Trophoblast cell (in vitro differentiated cells and primary cell): ENCODE results near the gene SUPT5H.

ENCODE experiments used
- DNase-seq, 2 donors: peaks; one replicate each; pipeline ENCODE4 v3.0.0-alpha.2; 2016
- H2AFZ ChIP-seq: 2 replicates; pipeline ENCODE4 v1.6.1; 2013; ENCODE audit warnings: low read length, moderate library complexity, mild to moderate bottlenecking; ENCODE audit not compliant: insufficient read depth, poor library complexity
- H2AK5ac ChIP-seq: 2 replicates; pipeline ENCODE4 v1.6.1; 2013; ENCODE audit warnings: mild to moderate bottlenecking, low read length
- H2BK120ac ChIP-seq: 2 replicates; pipeline ENCODE4 v1.6.1; 2013; ENCODE audit warnings: low read length, mild to moderate bottlenecking, moderate library complexity; ENCODE audit not compliant: insufficient read depth, poor library complexity
- H2BK12ac ChIP-seq: 2 replicates; pipeline ENCODE4 v1.6.1; 2013; ENCODE audit warnings: mild to moderate bottlenecking, low read length, moderate library complexity
- H2BK5ac ChIP-seq: 2 replicates; pipeline ENCODE4 v1.6.1; 2013; ENCODE audit warnings: low read length, low read depth, moderate library complexity, mild to moderate bottlenecking; ENCODE audit not compliant: poor library complexity
- H3K14ac ChIP-seq: 2 replicates; pipeline ENCODE4 v1.6.1; 2013; ENCODE audit warnings: mild to moderate bottlenecking, low read length
- H3K18ac ChIP-seq: 2 replicates; pipeline ENCODE4 v1.6.1; 2013; ENCODE audit warnings: mild to moderate bottlenecking, low read length
- H3K23ac ChIP-seq: 2 replicates; pipeline ENCODE4 v1.6.1; 2013; ENCODE audit warnings: low read length
- H3K27ac ChIP-seq: 2 replicates; pipeline ENCODE4 v1.5.1; 2013; ENCODE audit warnings: low read depth, mild to moderate bottlenecking, inconsistent platforms, low read length, moderate library complexity
- H3K27me3 ChIP-seq: 2 replicates; pipeline ENCODE4 v1.6.1; 2013; ENCODE audit warnings: inconsistent platforms, mild to moderate bottlenecking, low read length, moderate library complexity; ENCODE audit not compliant: insufficient read depth
- H3K36me3 ChIP-seq, 2 experiments: 1 replicate in 1 of 2; 2 replicates in 1 of 2; pipeline ENCODE4 v1.6.1; 2013; ENCODE audit warnings: low read length in 2 of 2, mild to moderate bottlenecking in 2 of 2, moderate library complexity in 1 of 2; ENCODE audit not compliant: insufficient read depth in 2 of 2, control insufficient read depth in 1 of 2
- H3K4ac ChIP-seq: 2 replicates; pipeline ENCODE4 v1.6.1; 2013; ENCODE audit warnings: low read depth, mild to moderate bottlenecking, low read length, moderate library complexity
- H3K4me1 ChIP-seq, 2 experiments: 1 replicate in 1 of 2; 2 replicates in 1 of 2; pipeline ENCODE4 v1.6.1; 2013; ENCODE audit warnings: low read length in 2 of 2, mild to moderate bottlenecking in 2 of 2, moderate library complexity in 1 of 2; ENCODE audit not compliant: insufficient read depth in 2 of 2, control insufficient read depth in 1 of 2
- H3K4me2 ChIP-seq: 2 replicates; pipeline ENCODE4 v1.6.1; 2013; ENCODE audit warnings: inconsistent platforms, mild to moderate bottlenecking, low read length, moderate library complexity
- H3K4me3 ChIP-seq: 2 replicates; pipeline ENCODE4 v1.5.1; 2013; ENCODE audit warnings: mild to moderate bottlenecking, low read depth, low read length, inconsistent platforms
- H3K79me1 ChIP-seq: one replicate; pipeline ENCODE4 v1.6.1; 2013; ENCODE audit warnings: low read length
- H3K79me2 ChIP-seq: 2 replicates; pipeline ENCODE4 v1.6.1; 2013; ENCODE audit warnings: low read length, mild to moderate bottlenecking; ENCODE audit not compliant: control insufficient read depth, insufficient read depth, poor library complexity
- H3K9ac ChIP-seq: 2 replicates; pipeline ENCODE4 v1.6.1; 2013; ENCODE audit warnings: mild to moderate bottlenecking, low read length
- H3K9me3 ChIP-seq: 2 replicates; pipeline ENCODE4 v1.6.1; 2013; ENCODE audit warnings: low read depth, mild to moderate bottlenecking, control low read depth, inconsistent platforms, low read length; ENCODE audit not compliant: insufficient read depth
- H4K12ac ChIP-seq: 2 replicates; pipeline ENCODE4 v1.6.1; 2013; ENCODE audit warnings: low read depth, mild to moderate bottlenecking, low read length, moderate library complexity
- H4K8ac ChIP-seq: 2 replicates; pipeline ENCODE4 v1.6.1; 2013; ENCODE audit warnings: low read depth, mild to moderate bottlenecking, low read length, moderate library complexity
- H4K91ac ChIP-seq: one replicate; pipeline ENCODE4 v1.6.1; 2013; ENCODE audit warnings: low read depth, mild to moderate bottlenecking, low read length, moderate library complexity
- WGBS: extraction: QIAGEN DNeasy Blood & Tissue Kit; methylation state at CpG from one replicate; pipeline ENCODE4 v1.1.7; 2013; ENCODE audit warnings: missing lambda C conversion rate; ENCODE audit not compliant: insufficient read length, insufficient coverage; ENCODE audit errors: extremely low coverage; 5-methylcytosine and 5-hydroxymethylcytosine counted together

Gene SUPT5H

GRCh38 chr19:39417463-39418181, 27.8 kb upstream of the SUPT5H start:
- no peak for DNase-seq
- no peak overlapping the region for H3K14ac ChIP-seq
- no peak overlapping the region for H3K27ac ChIP-seq
- no peak overlapping the region for H2BK12ac ChIP-seq
- WGBS, result no CpG with 5 or more reads among the region's 30 CpGs
- no peaks in the 10 kb centered on the region for H3K27me3 ChIP-seq
- H2AFZ ChIP-seq, result no peak overlapping the region
- H3K9ac ChIP-seq, result no peak overlapping the region
- peaks cover 13% of the 10 kb centered on the region for H3K79me1 ChIP-seq
- H2BK120ac ChIP-seq, result no peak overlapping the region
- H3K4me1 ChIP-seq, result peaks cover 10% of the 10 kb centered on the region in 2 experiments
- H3K4me2 ChIP-seq, result no peak overlapping the region
- H3K18ac ChIP-seq, result no peak overlapping the region
- H4K91ac ChIP-seq, result no peak overlapping the region
- H4K12ac ChIP-seq, result no peak overlapping the region
- H2BK5ac ChIP-seq, result no peak overlapping the region
- H3K36me3 ChIP-seq, result peaks cover 64 to 70% of the 10 kb centered on the region in 2 experiments
- H3K9me3 ChIP-seq, result no peaks in the 10 kb centered on the region
- no peak overlapping the region for H3K23ac ChIP-seq
- H2AK5ac ChIP-seq, result no peak overlapping the region
- no peak overlapping the region for H4K8ac ChIP-seq
- peaks cover 18% of the 10 kb centered on the region for H3K79me2 ChIP-seq
- H3K4ac ChIP-seq, result no peak overlapping the region
- no peak overlapping the region for H3K4me3 ChIP-seq

- Histone ChIP-seq H3K4ac (no peak overlapping the region), H4K91ac (no peak overlapping the region), H3K23ac (no peak overlapping the region), H3K9ac (no peak overlapping the region), H3K14ac (no peak overlapping the region), H2AK5ac (no peak overlapping the region), H2BK5ac (no peak overlapping the region), H3K27ac (no peak overlapping the region), H2AFZ (no peak overlapping the region), H3K9me3 (no peaks in the 10 kb centered on the region), H4K12ac (no peak overlapping the region), H3K36me3 (peaks cover 78 to 84% of the 10 kb centered on the region in 2 experiments), H3K27me3 (no peaks in the 10 kb centered on the region), H3K4me3 (no peak overlapping the region), H2BK12ac (no peak overlapping the region), H3K79me1 (peaks cover under 1% of the 10 kb centered on the region), H3K4me2 (no peak overlapping the region), H3K4me1 (peaks cover 10% of the 10 kb centered on the region in 2 experiments), H3K79me2 (peaks cover 7% of the 10 kb centered on the region), H3K18ac (no peak overlapping the region), H4K8ac (no peak overlapping the region), H2BK120ac (no peak overlapping the region)
- DNase-seq, result no peak
- WGBS, result no CpG with 5 or more reads among the region's 9 CpGs
These were observed 26.4 kb upstream of the SUPT5H start for GRCh38 chr19:39419003-39419402.

GRCh38 chr19:39420769-39421168, 24.6 kb upstream of the SUPT5H start:
- no peak overlapping the region for H3K18ac ChIP-seq
- H4K8ac ChIP-seq, result no peak overlapping the region
- H3K23ac ChIP-seq, result no peak overlapping the region
- no peak overlapping the region for H4K91ac ChIP-seq
- WGBS, result no CpG with 5 or more reads among the region's 15 CpGs
- DNase-seq, result no peak
- no peak overlapping the region for H2BK120ac ChIP-seq
- H3K9ac ChIP-seq, result no peak overlapping the region
- H3K36me3 ChIP-seq, result peaks cover 88% of the 10 kb centered on the region in 2 experiments
- no peaks in the 10 kb centered on the region for H3K79me2 ChIP-seq
- peaks cover 5% of the 10 kb centered on the region for H3K9me3 ChIP-seq
- H3K4me3 ChIP-seq, result no peak overlapping the region
- no peak overlapping the region for H3K27ac ChIP-seq
- H3K4me1 ChIP-seq, result no peaks in the 10 kb centered on the region
- H4K12ac ChIP-seq, result no peak overlapping the region
- no peak overlapping the region for H2BK12ac ChIP-seq
- H3K4me2 ChIP-seq, result no peak overlapping the region
- H2AK5ac ChIP-seq, result no peak overlapping the region
- H3K4ac ChIP-seq, result no peak overlapping the region
- H3K27me3 ChIP-seq, result no peaks in the 10 kb centered on the region
- H3K14ac ChIP-seq, result no peak overlapping the region
- no peak overlapping the region for H2AFZ ChIP-seq
- H2BK5ac ChIP-seq, result no peak overlapping the region
- H3K79me1 ChIP-seq, result no peaks in the 10 kb centered on the region

GRCh38 chr19:39422020-39422419, 23.4 kb upstream of the SUPT5H start:
- no CpG with 5 or more reads among the region's 5 CpGs for WGBS
- H3K27me3 ChIP-seq, result no peaks in the 10 kb centered on the region
- H3K9me3 ChIP-seq, result peaks cover 5% of the 10 kb centered on the region
- H3K79me1 ChIP-seq, result no peaks in the 10 kb centered on the region
- peaks cover 76 to 77% of the 10 kb centered on the region in 2 experiments for H3K36me3 ChIP-seq
- H3K4me2 ChIP-seq, result no peak overlapping the region
- H2BK12ac ChIP-seq, result no peak overlapping the region
- H4K91ac ChIP-seq, result no peak overlapping the region
- H3K4ac ChIP-seq, result no peak overlapping the region
- H3K14ac ChIP-seq, result no peak overlapping the region
- no peak overlapping the region for H4K8ac ChIP-seq
- no peak overlapping the region for H3K23ac ChIP-seq
- H3K4me1 ChIP-seq, result no peaks in the 10 kb centered on the region
- H2AK5ac ChIP-seq, result no peak overlapping the region
- H2BK120ac ChIP-seq, result no peak overlapping the region
- no peaks in the 10 kb centered on the region for H3K79me2 ChIP-seq
- no peak for DNase-seq
- no peak overlapping the region for H3K18ac ChIP-seq
- no peak overlapping the region for H3K9ac ChIP-seq
- H3K4me3 ChIP-seq, result no peak overlapping the region
- no peak overlapping the region for H2AFZ ChIP-seq
- H3K27ac ChIP-seq, result no peak overlapping the region
- H4K12ac ChIP-seq, result no peak overlapping the region
- no peak overlapping the region for H2BK5ac ChIP-seq
